ENCODE results near the gene DRG2.

DRG2 gene

DNA sequence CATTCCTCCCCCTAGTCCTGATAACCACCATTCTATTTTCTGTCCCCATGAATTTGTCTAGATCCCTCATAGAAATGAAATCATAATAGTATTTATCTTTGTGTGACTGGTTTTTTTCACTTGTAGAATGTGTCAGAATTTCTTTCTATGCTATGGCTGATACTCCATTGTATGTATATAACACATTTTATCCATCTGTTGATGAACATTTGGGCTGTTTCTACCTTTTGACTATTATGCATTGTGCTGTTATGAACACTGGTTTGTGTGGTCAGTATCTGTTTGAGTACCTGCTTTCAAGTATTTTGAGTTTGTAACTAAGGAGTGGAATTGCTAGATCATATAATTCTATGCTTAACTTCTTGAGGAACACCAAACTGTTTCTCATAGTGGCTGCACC lies 16.0 kb upstream of the DRG2 start:
- Histone ChIP-seq H3K4me1 (ENCODE audit: control insufficient read depth in 1 of 2, insufficient read depth in 2 of 2, low read length in 2 of 2) (peaks cover 0 to 4% of the 10 kb centered on the region in 2 donors), H3K27ac (ENCODE audit: low read depth, low read length) (no peak overlapping the region), H3K36me3 (ENCODE audit: control insufficient read depth in 1 of 2, insufficient read depth in 2 of 2, low read length in 2 of 2) (peaks cover 0 to 5% of the 10 kb centered on the region in 2 donors)

DNA sequence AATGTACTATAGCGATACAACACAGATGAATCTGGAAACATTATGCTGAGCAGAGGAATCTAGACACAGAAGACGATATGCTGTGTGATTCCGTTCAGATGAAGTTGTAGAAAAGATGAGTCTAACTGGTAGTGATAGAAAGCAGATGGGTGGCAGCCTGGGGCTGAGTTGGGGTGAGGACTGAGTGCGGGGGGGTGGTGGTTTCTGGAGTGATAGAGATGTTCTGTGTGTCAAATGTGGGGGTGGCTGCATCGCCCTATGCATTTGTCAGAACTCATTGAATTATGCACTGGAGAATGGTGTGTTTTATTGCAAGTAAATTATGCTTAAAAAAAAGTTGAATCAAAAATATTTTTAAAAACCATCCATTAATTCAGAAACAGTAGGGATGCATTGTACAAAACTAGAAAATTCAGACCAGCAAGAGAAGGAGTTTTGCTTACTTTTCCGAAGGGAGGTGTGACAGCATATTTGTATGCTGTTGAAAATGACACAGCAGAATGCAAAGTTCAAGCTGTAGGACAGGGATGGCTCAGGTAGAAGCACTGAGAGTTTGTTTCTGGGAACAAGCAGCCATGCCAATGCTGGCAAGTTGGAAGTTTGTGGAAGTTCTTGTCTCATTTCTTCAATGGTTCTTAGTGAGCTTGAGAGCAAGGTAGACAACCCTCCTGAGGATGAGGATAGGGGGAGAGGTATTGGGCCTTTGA lies 13.0 kb upstream of the DRG2 start:
- Histone ChIP-seq H3K9me3 (ENCODE audit: control insufficient read depth in 1 of 2, low read length in 2 of 2) (no peaks in the 10 kb centered on the region), H3K36me3 (ENCODE audit: control insufficient read depth in 1 of 2, insufficient read depth in 2 of 2, low read length in 2 of 2) (no peaks in the 10 kb centered on the region), H3K27me3 (ENCODE audit: control insufficient read depth in 1 of 2, insufficient read depth in 2 of 2, low read length in 2 of 2) (peaks cover 0 to 3% of the 10 kb centered on the region in 2 donors), H3K27ac (ENCODE audit: low read depth, low read length) (no peak overlapping the region), H3K4me3 (ENCODE audit: low read depth in 1 of 2, low read length in 2 of 2) (no peak overlapping the region), H3K4me1 (ENCODE audit: control insufficient read depth in 1 of 2, insufficient read depth in 2 of 2, low read length in 2 of 2) (peaks cover 0 to 4% of the 10 kb centered on the region in 2 donors), H3K9ac (ENCODE audit: low read depth in 1 of 2, low read length in 2 of 2) (no peak overlapping the region)

More for the DNA sequence above, 16.0 kb upstream of the DRG2 start:
- H3K9ac ChIP-seq (ENCODE audit: low read depth in 1 of 2, low read length in 2 of 2): no peak overlapping the region
- H3K27me3 ChIP-seq (ENCODE audit: control insufficient read depth in 1 of 2, insufficient read depth in 2 of 2, low read length in 2 of 2): peaks cover 0 to 3% of the 10 kb centered on the region in 2 donors
- no peak overlapping the region for H3K4me3 ChIP-seq (ENCODE audit: low read depth in 1 of 2, low read length in 2 of 2)
- H3K9me3 ChIP-seq (ENCODE audit: control insufficient read depth in 1 of 2, low read length in 2 of 2): no peaks in the 10 kb centered on the region

DNA sequence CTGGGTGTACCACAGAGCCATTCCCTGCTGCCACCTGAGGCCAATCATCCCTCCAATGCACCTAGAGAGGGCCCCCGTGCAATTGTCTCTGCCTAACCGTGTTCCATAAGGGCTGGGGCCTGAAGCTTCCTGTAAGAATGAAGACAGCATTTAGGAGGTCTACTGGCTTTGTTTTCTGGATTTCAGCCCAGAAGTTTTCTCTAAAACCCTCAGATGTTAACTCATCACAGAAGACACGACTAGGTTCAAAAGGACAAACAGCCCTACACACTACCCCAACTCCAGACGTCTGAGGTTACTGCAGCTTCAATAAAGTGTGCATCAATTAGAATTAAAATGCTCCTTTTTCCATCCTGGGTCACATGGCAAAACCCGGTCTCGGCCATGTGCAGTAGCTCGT lies 10.8 kb upstream of the DRG2 start:
- Histone ChIP-seq H3K36me3 (ENCODE audit: control insufficient read depth in 1 of 2, insufficient read depth in 2 of 2, low read length in 2 of 2) (no peaks in the 10 kb centered on the region), H3K9ac (ENCODE audit: low read depth in 1 of 2, low read length in 2 of 2) (no peak overlapping the region)

DNA sequence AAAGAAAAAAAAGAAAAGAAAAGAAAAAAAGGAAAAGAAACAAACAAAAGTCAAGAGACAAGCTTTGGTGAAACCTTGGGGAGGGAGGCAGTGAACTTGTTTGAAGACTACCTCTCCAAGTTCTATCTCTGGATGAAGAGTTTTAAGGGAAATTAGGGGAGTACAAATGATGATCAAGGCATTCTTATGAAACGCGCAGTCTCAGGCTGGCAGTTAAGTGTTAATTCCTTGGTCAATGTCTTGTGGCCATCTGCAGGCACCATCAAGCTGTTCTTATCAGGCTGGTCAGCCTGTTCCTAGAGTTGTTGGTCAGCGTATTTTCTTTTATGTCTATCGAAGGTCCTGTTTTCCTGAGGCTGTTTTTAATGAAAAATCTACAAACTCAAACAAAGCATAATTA lies 8.2 kb upstream of the DRG2 start:
- Histone ChIP-seq H3K27ac (ENCODE audit: low read depth, low read length) (no peak overlapping the region), H3K27me3 (ENCODE audit: control insufficient read depth in 1 of 2, insufficient read depth in 2 of 2, low read length in 2 of 2) (peaks cover 0 to 3% of the 10 kb centered on the region in 2 donors), H3K36me3 (ENCODE audit: control insufficient read depth in 1 of 2, insufficient read depth in 2 of 2, low read length in 2 of 2) (no peaks in the 10 kb centered on the region), H3K9ac (ENCODE audit: low read depth in 1 of 2, low read length in 2 of 2) (no peak overlapping the region), H3K4me3 (ENCODE audit: low read depth in 1 of 2, low read length in 2 of 2) (no peak overlapping the region), H3K9me3 (ENCODE audit: control insufficient read depth in 1 of 2, low read length in 2 of 2) (no peaks in the 10 kb centered on the region), H3K4me1 (ENCODE audit: control insufficient read depth in 1 of 2, insufficient read depth in 2 of 2, low read length in 2 of 2) (no peaks in the 10 kb centered on the region)

More for the DNA sequence above, 10.8 kb upstream of the DRG2 start:
- Histone ChIP-seq H3K27me3 (ENCODE audit: control insufficient read depth in 1 of 2, insufficient read depth in 2 of 2, low read length in 2 of 2) (peaks cover 0 to 3% of the 10 kb centered on the region in 2 donors), H3K27ac (ENCODE audit: low read depth, low read length) (no peak overlapping the region), H3K4me3 (ENCODE audit: low read depth in 1 of 2, low read length in 2 of 2) (no peak overlapping the region), H3K9me3 (ENCODE audit: control insufficient read depth in 1 of 2, low read length in 2 of 2) (no peaks in the 10 kb centered on the region), H3K4me1 (ENCODE audit: control insufficient read depth in 1 of 2, insufficient read depth in 2 of 2, low read length in 2 of 2) (no peaks in the 10 kb centered on the region)

- Histone ChIP-seq H3K4me1 (ENCODE audit: control insufficient read depth in 1 of 2, insufficient read depth in 2 of 2, low read length in 2 of 2) (peaks cover 7 to 10% of the 10 kb centered on the region in 2 donors), H3K36me3 (ENCODE audit: control insufficient read depth in 1 of 2, insufficient read depth in 2 of 2, low read length in 2 of 2) (no peaks in the 10 kb centered on the region), H3K9me3 (ENCODE audit: control insufficient read depth in 1 of 2, low read length in 2 of 2) (no peaks in the 10 kb centered on the region), H3K4me3 (ENCODE audit: low read depth in 1 of 2, low read length in 2 of 2) (no peak overlapping the region), H3K27ac (ENCODE audit: low read depth, low read length) (no peak overlapping the region), H3K27me3 (ENCODE audit: control insufficient read depth in 1 of 2, insufficient read depth in 2 of 2, low read length in 2 of 2) (no peaks in the 10 kb centered on the region), H3K9ac (ENCODE audit: low read depth in 1 of 2, low read length in 2 of 2) (no peak overlapping the region)
Measured at GRCh38 chr17:18084256-18084655, 3.5 kb upstream of the DRG2 start.

GRCh38 chr17:18089613-18090012 lies 1.9 kb downstream of the DRG2 start:
- H3K9ac ChIP-seq (ENCODE audit: low read depth in 1 of 2, low read length in 2 of 2): no peak overlapping the region
- H3K4me1 ChIP-seq (ENCODE audit: control insufficient read depth in 1 of 2, insufficient read depth in 2 of 2, low read length in 2 of 2): peaks cover 7 to 10% of the 10 kb centered on the region in 2 donors
- no peaks in the 10 kb centered on the region for H3K27me3 ChIP-seq (ENCODE audit: control insufficient read depth in 1 of 2, insufficient read depth in 2 of 2, low read length in 2 of 2)
- H3K36me3 ChIP-seq (ENCODE audit: control insufficient read depth in 1 of 2, insufficient read depth in 2 of 2, low read length in 2 of 2): peaks cover 7 to 20% of the 10 kb centered on the region in 2 donors
- no peak overlapping the region for H3K4me3 ChIP-seq (ENCODE audit: low read depth in 1 of 2, low read length in 2 of 2)
- H3K27ac ChIP-seq (ENCODE audit: low read depth, low read length): no peak overlapping the region
- no peaks in the 10 kb centered on the region for H3K9me3 ChIP-seq (ENCODE audit: control insufficient read depth in 1 of 2, low read length in 2 of 2)

GRCh38 chr17:18093616-18094408 lies 6.1 kb downstream of the DRG2 start:
- H3K27me3 ChIP-seq (ENCODE audit: control insufficient read depth in 1 of 2, insufficient read depth in 2 of 2, low read length in 2 of 2): no peaks in the 10 kb centered on the region
- peaks cover under 1 to 2% of the 10 kb centered on the region in 2 donors for H3K4me1 ChIP-seq (ENCODE audit: control insufficient read depth in 1 of 2, insufficient read depth in 2 of 2, low read length in 2 of 2)
- no peak overlapping the region for H3K4me3 ChIP-seq (ENCODE audit: low read depth in 1 of 2, low read length in 2 of 2)
- H3K9ac ChIP-seq (ENCODE audit: low read depth in 1 of 2, low read length in 2 of 2): no peak overlapping the region
- peaks cover 25 to 52% of the 10 kb centered on the region in 2 donors for H3K36me3 ChIP-seq (ENCODE audit: control insufficient read depth in 1 of 2, insufficient read depth in 2 of 2, low read length in 2 of 2)
- no peaks in the 10 kb centered on the region for H3K9me3 ChIP-seq (ENCODE audit: control insufficient read depth in 1 of 2, low read length in 2 of 2)
- H3K27ac ChIP-seq (ENCODE audit: low read depth, low read length): no peak overlapping the region

DNA sequence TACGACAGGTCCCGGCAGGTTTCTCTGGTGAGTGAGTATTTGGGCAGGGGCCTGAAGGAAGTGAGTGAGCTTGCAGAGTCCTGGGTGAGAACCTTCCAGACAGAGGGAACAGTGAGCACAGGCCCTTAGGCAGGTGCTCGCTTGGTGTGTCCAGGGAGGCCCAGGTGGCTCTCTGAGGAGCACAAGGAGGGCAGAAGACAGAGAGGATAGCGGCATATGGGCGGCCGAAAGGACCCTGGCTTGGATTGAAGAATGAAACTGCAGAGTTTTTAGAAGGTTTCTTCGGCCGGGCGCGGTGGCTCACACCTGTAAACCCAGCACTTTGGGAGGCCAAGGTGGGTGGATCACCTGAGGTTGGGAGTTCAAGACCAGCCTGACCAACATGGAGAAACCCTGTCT lies 6.7 kb downstream of the DRG2 start:
- no peak overlapping the region for H3K9ac ChIP-seq (ENCODE audit: low read depth in 1 of 2, low read length in 2 of 2)
- peaks cover 28 to 58% of the 10 kb centered on the region in 2 donors for H3K36me3 ChIP-seq (ENCODE audit: control insufficient read depth in 1 of 2, insufficient read depth in 2 of 2, low read length in 2 of 2)
- H3K9me3 ChIP-seq (ENCODE audit: control insufficient read depth in 1 of 2, low read length in 2 of 2): no peaks in the 10 kb centered on the region
- no peak overlapping the region for H3K4me3 ChIP-seq (ENCODE audit: low read depth in 1 of 2, low read length in 2 of 2)
- H3K27me3 ChIP-seq (ENCODE audit: control insufficient read depth in 1 of 2, insufficient read depth in 2 of 2, low read length in 2 of 2): no peaks in the 10 kb centered on the region
- no peaks in the 10 kb centered on the region for H3K4me1 ChIP-seq (ENCODE audit: control insufficient read depth in 1 of 2, insufficient read depth in 2 of 2, low read length in 2 of 2)
- no peak overlapping the region for H3K27ac ChIP-seq (ENCODE audit: low read depth, low read length)

DNA sequence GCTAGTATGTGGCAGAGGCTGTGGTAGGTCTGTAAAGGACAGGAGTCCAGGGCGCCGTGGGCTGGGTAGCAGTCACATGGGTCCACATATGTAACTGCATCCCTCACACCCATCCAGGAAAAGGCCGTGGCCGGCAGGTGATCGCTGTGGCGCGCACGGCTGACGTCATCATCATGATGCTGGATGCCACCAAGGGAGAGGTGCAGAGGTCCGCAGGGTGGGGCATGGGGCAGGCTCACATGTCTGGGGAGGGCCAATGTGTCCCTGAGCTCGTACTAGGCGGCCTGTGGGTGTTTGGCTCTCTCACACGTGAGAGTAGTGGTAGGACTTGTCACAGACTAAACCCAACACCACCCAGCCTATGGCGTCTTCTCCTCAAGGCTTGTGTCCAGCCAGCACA lies 11.8 kb downstream of the DRG2 start:
- peaks cover 36 to 59% of the 10 kb centered on the region in 2 donors for H3K36me3 ChIP-seq (ENCODE audit: control insufficient read depth in 1 of 2, insufficient read depth in 2 of 2, low read length in 2 of 2)
- no peaks in the 10 kb centered on the region for H3K4me1 ChIP-seq (ENCODE audit: control insufficient read depth in 1 of 2, insufficient read depth in 2 of 2, low read length in 2 of 2)
- no peaks in the 10 kb centered on the region for H3K9me3 ChIP-seq (ENCODE audit: control insufficient read depth in 1 of 2, low read length in 2 of 2)
- no peak overlapping the region for H3K9ac ChIP-seq (ENCODE audit: low read depth in 1 of 2, low read length in 2 of 2)
- H3K27me3 ChIP-seq (ENCODE audit: control insufficient read depth in 1 of 2, insufficient read depth in 2 of 2, low read length in 2 of 2): no peaks in the 10 kb centered on the region
- H3K27ac ChIP-seq (ENCODE audit: low read depth, low read length): no peak overlapping the region
- no peak overlapping the region for H3K4me3 ChIP-seq (ENCODE audit: low read depth in 1 of 2, low read length in 2 of 2)

- no peak overlapping the region for H3K9ac ChIP-seq (ENCODE audit: low read depth in 1 of 2, low read length in 2 of 2)
- no peaks in the 10 kb centered on the region for H3K4me1 ChIP-seq (ENCODE audit: control insufficient read depth in 1 of 2, insufficient read depth in 2 of 2, low read length in 2 of 2)
- no peaks in the 10 kb centered on the region for H3K27me3 ChIP-seq (ENCODE audit: control insufficient read depth in 1 of 2, insufficient read depth in 2 of 2, low read length in 2 of 2)
- no peaks in the 10 kb centered on the region for H3K9me3 ChIP-seq (ENCODE audit: control insufficient read depth in 1 of 2, low read length in 2 of 2)
- peaks cover 36 to 61% of the 10 kb centered on the region in 2 donors for H3K36me3 ChIP-seq (ENCODE audit: control insufficient read depth in 1 of 2, insufficient read depth in 2 of 2, low read length in 2 of 2)
- H3K27ac ChIP-seq (ENCODE audit: low read depth, low read length): no peak overlapping the region
- H3K4me3 ChIP-seq (ENCODE audit: low read depth in 1 of 2, low read length in 2 of 2): no peak overlapping the region
Measured at GRCh38 chr17:18100616-18101015, 12.9 kb downstream of the DRG2 start.
